SK-N-SH treated with all-trans-retinoic acid at 6 μM for 48 hours (cell line): Measurements from ENCODE around the gene NCOA5.

Experiments used
- ATAC-seq: fragments of 200-7000 bp; cut with Tn5 transposase; 3 replicates; pipeline ENCODE4 v1.9.1; 2020; ENCODE audit warnings: mild to moderate bottlenecking, moderate library complexity
- ARNTL ChIP-seq: fragments of 450-650 bp; formaldehyde crosslinking; IDR thresholded peaks from 2 replicates; pipeline ENCODE4 v1.5.0; 2020; ENCODE audit warnings: low read depth, mild to moderate bottlenecking, moderate library complexity, borderline replicate concordance
- BACH2 ChIP-seq: fragments of 250-450 bp; sonication (Bioruptor Pico); IDR thresholded peaks from 2 replicates; pipeline ENCODE4 v1.9.0; 2021; ENCODE audit warnings: mild to moderate bottlenecking, borderline replicate concordance
- CSDC2 ChIP-seq: fragments of 250-450 bp; sonication (Bioruptor Pico); IDR thresholded peaks from 2 replicates; pipeline ENCODE4 v1.5.0; 2020; ENCODE audit warnings: mild to moderate bottlenecking, moderate library complexity
- ESRRG ChIP-seq: fragments of 250-450 bp; sonication (Bioruptor Pico); IDR thresholded peaks from 2 replicates; pipeline ENCODE4 v1.6.1; 2021; ENCODE audit warnings: mild to moderate bottlenecking
- GLIS3 ChIP-seq: fragments of 250-450 bp; sonication (Bioruptor Pico); IDR thresholded peaks from 2 replicates; pipeline ENCODE4 v1.5.0; 2020; ENCODE audit warnings: mild to moderate bottlenecking, moderate library complexity
- ISL1 ChIP-seq: fragments of 250-450 bp; sonication (Bioruptor Pico); IDR thresholded peaks from 2 replicates; pipeline ENCODE4 v2.1.2; 2022; ENCODE audit warnings: mild to moderate bottlenecking, moderate library complexity
- OSR1 ChIP-seq: fragments of 250-450 bp; sonication (Bioruptor Pico); IDR thresholded peaks from 2 replicates; pipeline ENCODE4 v1.8.0; 2022; ENCODE audit warnings: moderate library complexity, mild to moderate bottlenecking, inconsistent platforms
- PPARA ChIP-seq: fragments of 250-450 bp; sonication (Bioruptor Pico); IDR thresholded peaks from 2 replicates; pipeline ENCODE4 v1.5.0; 2020; ENCODE audit warnings: mild to moderate bottlenecking, borderline replicate concordance
- SNAI2 ChIP-seq: fragments of 250-450 bp; sonication (Bioruptor Pico); IDR thresholded peaks from 2 replicates; pipeline ENCODE4 v1.5.0; 2020; ENCODE audit warnings: mild to moderate bottlenecking, moderate library complexity
- TCF4 ChIP-seq: fragments of 250-450 bp; sonication (Bioruptor Pico); IDR thresholded peaks from 2 replicates; pipeline ENCODE4 v1.8.0; 2021; ENCODE audit warnings: mild to moderate bottlenecking, moderate library complexity, borderline replicate concordance
- TOX ChIP-seq: fragments of 250-450 bp; sonication (Bioruptor Pico); IDR thresholded peaks from 2 replicates; pipeline ENCODE4 v1.8.0; 2021; ENCODE audit warnings: mild to moderate bottlenecking, moderate library complexity, borderline replicate concordance
- ZC3H10 ChIP-seq: fragments of 250-450 bp; sonication (Bioruptor Pico); IDR thresholded peaks from 2 replicates; pipeline ENCODE4 v1.5.1; 2021; ENCODE audit warnings: mild to moderate bottlenecking, moderate library complexity
- ZFP3 ChIP-seq: fragments of 250-450 bp; sonication (Bioruptor Pico); IDR thresholded peaks from 2 replicates; pipeline ENCODE4 v1.5.0; 2020; ENCODE audit warnings: mild to moderate bottlenecking, moderate library complexity
- ZFP30 ChIP-seq: fragments of 450-650 bp; formaldehyde crosslinking; IDR thresholded peaks from 2 replicates; pipeline ENCODE4 v1.5.0; 2022; ENCODE audit warnings: mild to moderate bottlenecking, moderate library complexity
- ZNF565 ChIP-seq: fragments of 450-650 bp; formaldehyde crosslinking; conservative IDR thresholded peaks from 2 replicates; pipeline ENCODE4 v1.5.0; 2020; ENCODE audit warnings: low read depth, mild to moderate bottlenecking, moderate library complexity
- ZNF70 ChIP-seq: fragments of 450-650 bp; formaldehyde crosslinking; IDR thresholded peaks from 2 replicates; pipeline ENCODE4 v1.5.0; 2020; ENCODE audit warnings: mild to moderate bottlenecking, moderate library complexity
- ZNF8 ChIP-seq: fragments of 450-650 bp; formaldehyde crosslinking; IDR thresholded peaks from 2 replicates; pipeline ENCODE4 v1.5.0; 2020; ENCODE audit warnings: mild to moderate bottlenecking, moderate library complexity
- TF ChIP-seq, protein P1 (sequence below): fragments of 250-450 bp; sonication (Bioruptor Pico); IDR thresholded peaks from 2 replicates; pipeline ENCODE4 v1.5.1; 2020; ENCODE audit warnings: low read depth, mild to moderate bottlenecking, moderate library complexity
- TF ChIP-seq, protein P2 (sequence below): fragments of 250-450 bp; sonication (Bioruptor Pico); IDR thresholded peaks from 2 replicates; pipeline ENCODE4 v1.8.0; 2021; ENCODE audit warnings: low read depth, mild to moderate bottlenecking, moderate library complexity, borderline replicate concordance
- TF ChIP-seq, protein P3 (sequence below): fragments of 250-450 bp; sonication (Bioruptor Pico); IDR thresholded peaks from 2 replicates; pipeline ENCODE4 v1.5.0; 2020; ENCODE audit warnings: mild to moderate bottlenecking, moderate library complexity
- TF ChIP-seq, protein P4 (sequence below): fragments of 250-450 bp; sonication (Bioruptor Pico); IDR thresholded peaks from 2 replicates; pipeline ENCODE4 v1.8.0; 2020; ENCODE audit warnings: mild to moderate bottlenecking, moderate library complexity, borderline replicate concordance
- TF ChIP-seq, protein P5 (sequence below): fragments of 250-450 bp; sonication (Bioruptor Pico); IDR thresholded peaks from 2 replicates; pipeline ENCODE4 v1.5.1; 2021; ENCODE audit warnings: mild to moderate bottlenecking, moderate library complexity

The NCOA5 gene

DNA sequence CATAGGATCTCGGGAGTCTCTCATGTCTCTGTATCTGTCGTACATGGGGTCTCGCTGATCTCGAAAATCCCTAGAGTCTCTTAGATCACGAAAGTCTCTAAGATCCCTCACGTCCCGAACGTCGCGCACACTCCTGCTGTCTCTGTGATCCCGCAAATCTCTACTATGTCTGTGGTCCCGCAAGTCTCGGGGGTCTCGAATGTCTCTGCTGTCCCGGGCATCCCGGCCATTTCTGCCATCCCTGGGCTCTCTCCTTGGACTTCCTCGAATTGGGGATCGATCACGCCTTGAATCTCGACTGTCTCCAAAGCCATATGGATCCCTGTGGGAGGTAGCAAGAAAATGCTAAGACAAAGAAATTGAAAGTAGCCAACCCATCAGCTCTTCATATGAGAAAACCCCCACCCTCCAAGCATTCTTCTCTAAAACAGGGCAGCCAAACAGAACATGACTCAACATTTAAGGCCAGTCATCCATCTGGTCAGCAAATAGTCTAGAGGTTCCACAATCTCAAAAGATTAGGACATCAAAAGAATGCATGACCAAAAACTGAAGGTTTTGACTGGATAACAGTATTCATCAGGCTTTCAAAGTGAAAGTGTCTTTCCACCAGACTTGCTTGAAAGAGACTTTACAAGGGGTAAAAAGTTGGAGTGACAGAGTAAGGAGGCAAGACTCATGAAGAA, 19.4 kb downstream of the NCOA5 start (continued):
- TF ChIP-seq GLIS3 (CRISPR knock-in tag) (no peak), TCF4 (no peak), ZFP30 (CRISPR knock-in tag) (no peak), ZFP3 (CRISPR knock-in tag) (no peak)

DNA sequence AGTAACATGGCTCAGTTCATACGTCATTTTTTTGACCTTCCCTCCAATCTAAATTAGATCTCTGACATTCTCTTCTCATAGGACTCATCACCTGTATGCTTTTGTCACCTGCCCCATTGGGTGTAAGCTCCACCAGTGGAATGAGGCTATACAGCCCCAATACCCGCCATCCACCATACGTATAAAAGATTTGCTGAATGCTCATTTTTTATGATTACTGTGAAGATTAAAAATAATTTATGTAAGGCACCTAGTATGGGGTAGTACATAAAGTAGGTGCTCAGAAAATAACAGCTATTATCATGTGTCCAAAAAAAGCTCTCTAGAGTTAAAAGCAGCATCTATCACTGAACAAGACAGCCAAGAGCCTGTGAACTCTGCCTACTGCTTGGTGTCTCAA, 24.1 kb downstream of the NCOA5 start:
- ATAC-seq, result no peak
- TF ChIP-seq ZNF8 (no peak), GLIS3 (CRISPR knock-in tag) (no peak), PPARA (CRISPR knock-in tag) (no peak), CSDC2 (CRISPR knock-in tag) (no peak), OSR1 (CRISPR knock-in tag) (no peak), ZFP3 (CRISPR knock-in tag) (no peak), ISL1 (no peak)

DNA sequence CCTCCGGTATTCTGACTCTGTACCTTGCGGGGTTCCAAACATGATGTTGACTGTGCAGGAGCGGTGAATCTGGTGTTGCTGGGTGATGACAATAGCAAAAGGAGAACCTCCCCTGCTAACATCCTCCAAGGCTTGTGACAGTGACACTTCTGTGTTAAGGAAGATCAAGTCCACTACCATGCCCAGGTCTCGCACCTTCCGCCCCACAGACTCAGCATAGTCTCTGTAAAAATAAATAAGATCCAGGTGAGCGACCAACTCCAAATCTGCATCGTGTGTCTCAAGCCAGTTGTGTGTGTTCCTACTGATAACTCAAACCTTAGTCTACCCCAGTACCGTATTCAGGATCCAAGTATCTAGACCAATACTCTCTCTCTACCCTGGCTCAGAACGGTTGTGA, 24.8 kb downstream of the NCOA5 start:
- no peak for ATAC-seq
- no peak for TF ChIP-seq ZNF8
- TF ChIP-seq OSR1 (CRISPR knock-in tag), result no peak
- TF ChIP-seq, protein P1, sequence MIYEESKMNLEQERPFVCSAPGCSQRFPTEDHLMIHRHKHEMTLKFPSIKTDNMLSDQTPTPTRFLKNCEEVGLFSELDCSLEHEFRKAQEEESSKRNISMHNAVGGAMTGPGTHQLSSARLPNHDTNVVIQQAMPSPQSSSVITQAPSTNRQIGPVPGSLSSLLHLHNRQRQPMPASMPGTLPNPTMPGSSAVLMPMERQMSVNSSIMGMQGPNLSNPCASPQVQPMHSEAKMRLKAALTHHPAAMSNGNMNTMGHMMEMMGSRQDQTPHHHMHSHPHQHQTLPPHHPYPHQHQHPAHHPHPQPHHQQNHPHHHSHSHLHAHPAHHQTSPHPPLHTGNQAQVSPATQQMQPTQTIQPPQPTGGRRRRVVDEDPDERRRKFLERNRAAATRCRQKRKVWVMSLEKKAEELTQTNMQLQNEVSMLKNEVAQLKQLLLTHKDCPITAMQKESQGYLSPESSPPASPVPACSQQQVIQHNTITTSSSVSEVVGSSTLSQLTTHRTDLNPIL, result no peak
- no peak for TF ChIP-seq BACH2 (CRISPR knock-in tag)
- TF ChIP-seq ZNF70 (CRISPR knock-in tag), result no peak
- TF ChIP-seq ZC3H10 (CRISPR knock-in tag), result no peak
- TF ChIP-seq, all 23 proteins: peak for 0

DNA sequence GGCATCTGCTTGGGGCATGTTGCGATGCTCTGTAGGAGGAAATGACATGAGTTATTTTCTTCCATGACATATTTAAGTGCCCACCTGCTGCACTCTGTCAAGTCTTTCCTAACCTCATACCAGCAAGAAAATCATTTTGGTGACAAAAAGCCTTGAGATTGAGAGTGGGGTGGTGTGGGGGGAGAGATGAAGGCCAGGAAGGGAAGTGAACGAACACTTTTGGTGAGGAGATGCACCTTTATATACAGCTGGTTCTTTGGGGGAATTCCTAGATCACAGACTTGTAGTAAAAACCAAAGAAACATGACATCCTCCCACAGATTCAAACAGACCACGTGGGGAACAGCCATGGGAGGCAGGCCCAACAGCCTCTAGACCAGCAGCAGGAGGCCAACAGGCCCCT, 26.1 kb downstream of the NCOA5 start:
- no peak for TF ChIP-seq PPARA (CRISPR knock-in tag)
- TF ChIP-seq ZFP30 (CRISPR knock-in tag), result no peak
- TF ChIP-seq ZC3H10 (CRISPR knock-in tag), result no peak
- TF ChIP-seq, protein P2, sequence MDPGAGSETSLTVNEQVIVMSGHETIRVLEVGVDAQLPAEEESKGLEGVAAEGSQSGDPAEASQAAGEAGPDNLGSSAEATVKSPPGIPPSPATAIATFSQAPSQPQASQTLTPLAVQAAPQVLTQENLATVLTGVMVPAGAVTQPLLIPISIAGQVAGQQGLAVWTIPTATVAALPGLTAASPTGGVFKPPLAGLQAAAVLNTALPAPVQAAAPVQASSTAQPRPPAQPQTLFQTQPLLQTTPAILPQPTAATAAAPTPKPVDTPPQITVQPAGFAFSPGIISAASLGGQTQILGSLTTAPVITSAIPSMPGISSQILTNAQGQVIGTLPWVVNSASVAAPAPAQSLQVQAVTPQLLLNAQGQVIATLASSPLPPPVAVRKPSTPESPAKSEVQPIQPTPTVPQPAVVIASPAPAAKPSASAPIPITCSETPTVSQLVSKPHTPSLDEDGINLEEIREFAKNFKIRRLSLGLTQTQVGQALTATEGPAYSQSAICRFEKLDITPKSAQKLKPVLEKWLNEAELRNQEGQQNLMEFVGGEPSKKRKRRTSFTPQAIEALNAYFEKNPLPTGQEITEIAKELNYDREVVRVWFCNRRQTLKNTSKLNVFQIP (CRISPR knock-in tag), result no peak
- TF ChIP-seq, protein P3, sequence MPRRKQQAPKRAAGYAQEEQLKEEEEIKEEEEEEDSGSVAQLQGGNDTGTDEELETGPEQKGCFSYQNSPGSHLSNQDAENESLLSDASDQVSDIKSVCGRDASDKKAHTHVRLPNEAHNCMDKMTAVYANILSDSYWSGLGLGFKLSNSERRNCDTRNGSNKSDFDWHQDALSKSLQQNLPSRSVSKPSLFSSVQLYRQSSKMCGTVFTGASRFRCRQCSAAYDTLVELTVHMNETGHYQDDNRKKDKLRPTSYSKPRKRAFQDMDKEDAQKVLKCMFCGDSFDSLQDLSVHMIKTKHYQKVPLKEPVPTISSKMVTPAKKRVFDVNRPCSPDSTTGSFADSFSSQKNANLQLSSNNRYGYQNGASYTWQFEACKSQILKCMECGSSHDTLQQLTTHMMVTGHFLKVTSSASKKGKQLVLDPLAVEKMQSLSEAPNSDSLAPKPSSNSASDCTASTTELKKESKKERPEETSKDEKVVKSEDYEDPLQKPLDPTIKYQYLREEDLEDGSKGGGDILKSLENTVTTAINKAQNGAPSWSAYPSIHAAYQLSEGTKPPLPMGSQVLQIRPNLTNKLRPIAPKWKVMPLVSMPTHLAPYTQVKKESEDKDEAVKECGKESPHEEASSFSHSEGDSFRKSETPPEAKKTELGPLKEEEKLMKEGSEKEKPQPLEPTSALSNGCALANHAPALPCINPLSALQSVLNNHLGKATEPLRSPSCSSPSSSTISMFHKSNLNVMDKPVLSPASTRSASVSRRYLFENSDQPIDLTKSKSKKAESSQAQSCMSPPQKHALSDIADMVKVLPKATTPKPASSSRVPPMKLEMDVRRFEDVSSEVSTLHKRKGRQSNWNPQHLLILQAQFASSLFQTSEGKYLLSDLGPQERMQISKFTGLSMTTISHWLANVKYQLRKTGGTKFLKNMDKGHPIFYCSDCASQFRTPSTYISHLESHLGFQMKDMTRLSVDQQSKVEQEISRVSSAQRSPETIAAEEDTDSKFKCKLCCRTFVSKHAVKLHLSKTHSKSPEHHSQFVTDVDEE (CRISPR knock-in tag), result no peak
- TF ChIP-seq GLIS3 (CRISPR knock-in tag), result no peak
- no peak for TF ChIP-seq BACH2 (CRISPR knock-in tag)
- TF ChIP-seq, protein P1, result no peak
- TF ChIP-seq ZNF565, result no peak
- TF ChIP-seq ISL1, result no peak
- TF ChIP-seq TOX (CRISPR knock-in tag), result no peak
- no peak for TF ChIP-seq ARNTL (CRISPR knock-in tag)
- no peak for TF ChIP-seq ZNF70 (CRISPR knock-in tag)
- TF ChIP-seq ZNF8, result no peak
- ATAC-seq, result no peak

DNA sequence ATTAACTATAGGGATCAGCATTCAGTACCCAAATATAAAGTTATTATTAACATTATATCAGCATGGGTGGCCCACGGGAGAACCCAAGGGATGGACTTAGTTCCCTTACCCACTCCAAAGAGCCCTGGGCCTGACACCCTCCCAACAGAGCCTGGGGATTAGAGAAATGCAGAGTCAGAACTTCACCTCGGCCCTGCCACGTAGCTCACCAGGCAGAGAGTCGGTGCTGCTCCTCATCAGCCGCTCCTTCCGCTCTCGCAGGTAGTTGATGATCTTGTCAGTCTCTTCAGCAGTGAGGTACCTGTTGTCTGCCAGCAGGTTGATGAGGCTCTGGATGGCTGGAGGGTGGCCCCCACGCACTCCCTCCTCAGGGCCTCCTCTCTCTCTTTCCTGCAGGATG, 26.6 kb downstream of the NCOA5 start:
- ATAC-seq, result no peak
- TF ChIP-seq SNAI2 (no peak), BACH2 (CRISPR knock-in tag) (no peak), PPARA (CRISPR knock-in tag) (no peak), ZFP3 (CRISPR knock-in tag) (no peak), CSDC2 (CRISPR knock-in tag) (no peak), ZNF8 (no peak), ESRRG (CRISPR knock-in tag) (no peak), ISL1 (no peak)
- TF ChIP-seq, protein P4, sequence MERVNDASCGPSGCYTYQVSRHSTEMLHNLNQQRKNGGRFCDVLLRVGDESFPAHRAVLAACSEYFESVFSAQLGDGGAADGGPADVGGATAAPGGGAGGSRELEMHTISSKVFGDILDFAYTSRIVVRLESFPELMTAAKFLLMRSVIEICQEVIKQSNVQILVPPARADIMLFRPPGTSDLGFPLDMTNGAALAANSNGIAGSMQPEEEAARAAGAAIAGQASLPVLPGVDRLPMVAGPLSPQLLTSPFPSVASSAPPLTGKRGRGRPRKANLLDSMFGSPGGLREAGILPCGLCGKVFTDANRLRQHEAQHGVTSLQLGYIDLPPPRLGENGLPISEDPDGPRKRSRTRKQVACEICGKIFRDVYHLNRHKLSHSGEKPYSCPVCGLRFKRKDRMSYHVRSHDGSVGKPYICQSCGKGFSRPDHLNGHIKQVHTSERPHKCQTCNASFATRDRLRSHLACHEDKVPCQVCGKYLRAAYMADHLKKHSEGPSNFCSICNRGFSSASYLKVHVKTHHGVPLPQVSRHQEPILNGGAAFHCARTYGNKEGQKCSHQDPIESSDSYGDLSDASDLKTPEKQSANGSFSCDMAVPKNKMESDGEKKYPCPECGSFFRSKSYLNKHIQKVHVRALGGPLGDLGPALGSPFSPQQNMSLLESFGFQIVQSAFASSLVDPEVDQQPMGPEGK (CRISPR knock-in tag), result no peak
- TF ChIP-seq, protein P5, sequence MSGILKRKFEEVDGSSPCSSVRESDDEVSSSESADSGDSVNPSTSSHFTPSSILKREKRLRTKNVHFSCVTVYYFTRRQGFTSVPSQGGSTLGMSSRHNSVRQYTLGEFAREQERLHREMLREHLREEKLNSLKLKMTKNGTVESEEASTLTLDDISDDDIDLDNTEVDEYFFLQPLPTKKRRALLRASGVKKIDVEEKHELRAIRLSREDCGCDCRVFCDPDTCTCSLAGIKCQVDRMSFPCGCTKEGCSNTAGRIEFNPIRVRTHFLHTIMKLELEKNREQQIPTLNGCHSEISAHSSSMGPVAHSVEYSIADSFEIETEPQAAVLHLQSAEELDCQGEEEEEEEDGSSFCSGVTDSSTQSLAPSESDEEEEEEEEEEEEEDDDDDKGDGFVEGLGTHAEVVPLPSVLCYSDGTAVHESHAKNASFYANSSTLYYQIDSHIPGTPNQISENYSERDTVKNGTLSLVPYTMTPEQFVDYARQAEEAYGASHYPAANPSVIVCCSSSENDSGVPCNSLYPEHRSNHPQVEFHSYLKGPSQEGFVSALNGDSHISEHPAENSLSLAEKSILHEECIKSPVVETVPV, result no peak
- TF ChIP-seq, protein P2 (CRISPR knock-in tag), result no peak
